PFSK-1 (cell line): Measurements from ENCODE around the gene DMRTC2.

Source experiments
- POLR2AphosphoS5 ChIP-seq: IDR thresholded peaks from 2 replicates; pipeline ENCODE4 v1.6.1; 2012; ENCODE audit warnings: low read depth, mild to moderate bottlenecking, control low read depth, low read length, moderate library complexity
- TAF1 ChIP-seq: IDR thresholded peaks from 2 replicates; pipeline ENCODE4 v1.6.1; 2012; ENCODE audit warnings: low read length, control low read depth, borderline replicate concordance; ENCODE audit not compliant: insufficient read depth
- TF ChIP-seq, protein P1 (sequence below), 2 experiments: IDR thresholded peaks; 2 replicates each; pipeline versions ENCODE4 v1.6.1 to v1.8.0; 2011 to 2012; ENCODE audit warnings: low read depth in 2 of 2, low read length in 2 of 2, control low read depth in 1 of 2, inconsistent platforms in 1 of 2, mild to moderate bottlenecking in 1 of 2, moderate library complexity in 1 of 2; ENCODE audit not compliant: insufficient read depth in 1 of 2

DNA sequence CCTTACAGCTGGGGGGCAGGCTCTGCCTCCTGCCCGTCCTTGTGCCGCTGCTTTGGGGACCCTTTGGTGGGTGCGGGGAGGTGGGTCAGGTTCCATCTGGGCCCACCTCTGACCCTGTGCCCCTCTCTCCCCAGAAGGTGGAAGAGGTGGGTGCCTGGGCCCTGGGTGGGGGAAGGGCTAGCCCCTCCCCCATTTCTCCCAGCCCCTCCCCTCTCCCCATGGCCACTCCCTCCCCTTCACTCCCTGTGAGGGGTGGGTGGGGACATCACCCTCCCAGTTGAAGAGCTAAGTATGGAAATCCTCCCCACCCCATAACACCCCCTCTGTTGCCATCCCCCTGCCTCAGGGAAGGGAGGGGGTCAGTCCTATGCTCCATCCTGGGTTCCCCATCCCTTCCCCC, 52.3 kb downstream of the DMRTC2 start:
- TF ChIP-seq POLR2AphosphoS5: no peak
- TF ChIP-seq, protein P1, sequence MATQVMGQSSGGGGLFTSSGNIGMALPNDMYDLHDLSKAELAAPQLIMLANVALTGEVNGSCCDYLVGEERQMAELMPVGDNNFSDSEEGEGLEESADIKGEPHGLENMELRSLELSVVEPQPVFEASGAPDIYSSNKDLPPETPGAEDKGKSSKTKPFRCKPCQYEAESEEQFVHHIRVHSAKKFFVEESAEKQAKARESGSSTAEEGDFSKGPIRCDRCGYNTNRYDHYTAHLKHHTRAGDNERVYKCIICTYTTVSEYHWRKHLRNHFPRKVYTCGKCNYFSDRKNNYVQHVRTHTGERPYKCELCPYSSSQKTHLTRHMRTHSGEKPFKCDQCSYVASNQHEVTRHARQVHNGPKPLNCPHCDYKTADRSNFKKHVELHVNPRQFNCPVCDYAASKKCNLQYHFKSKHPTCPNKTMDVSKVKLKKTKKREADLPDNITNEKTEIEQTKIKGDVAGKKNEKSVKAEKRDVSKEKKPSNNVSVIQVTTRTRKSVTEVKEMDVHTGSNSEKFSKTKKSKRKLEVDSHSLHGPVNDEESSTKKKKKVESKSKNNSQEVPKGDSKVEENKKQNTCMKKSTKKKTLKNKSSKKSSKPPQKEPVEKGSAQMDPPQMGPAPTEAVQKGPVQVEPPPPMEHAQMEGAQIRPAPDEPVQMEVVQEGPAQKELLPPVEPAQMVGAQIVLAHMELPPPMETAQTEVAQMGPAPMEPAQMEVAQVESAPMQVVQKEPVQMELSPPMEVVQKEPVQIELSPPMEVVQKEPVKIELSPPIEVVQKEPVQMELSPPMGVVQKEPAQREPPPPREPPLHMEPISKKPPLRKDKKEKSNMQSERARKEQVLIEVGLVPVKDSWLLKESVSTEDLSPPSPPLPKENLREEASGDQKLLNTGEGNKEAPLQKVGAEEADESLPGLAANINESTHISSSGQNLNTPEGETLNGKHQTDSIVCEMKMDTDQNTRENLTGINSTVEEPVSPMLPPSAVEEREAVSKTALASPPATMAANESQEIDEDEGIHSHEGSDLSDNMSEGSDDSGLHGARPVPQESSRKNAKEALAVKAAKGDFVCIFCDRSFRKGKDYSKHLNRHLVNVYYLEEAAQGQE (IDR thresholded peaks at IDR 0.05; ENCODE audit: insufficient read depth in 1 of 2, low read depth in 2 of 2, low read length in 2 of 2): no peak
- TF ChIP-seq TAF1: no peak
